Measurements from ENCODE around the gene SATB2.

The SATB2 gene

DNA sequence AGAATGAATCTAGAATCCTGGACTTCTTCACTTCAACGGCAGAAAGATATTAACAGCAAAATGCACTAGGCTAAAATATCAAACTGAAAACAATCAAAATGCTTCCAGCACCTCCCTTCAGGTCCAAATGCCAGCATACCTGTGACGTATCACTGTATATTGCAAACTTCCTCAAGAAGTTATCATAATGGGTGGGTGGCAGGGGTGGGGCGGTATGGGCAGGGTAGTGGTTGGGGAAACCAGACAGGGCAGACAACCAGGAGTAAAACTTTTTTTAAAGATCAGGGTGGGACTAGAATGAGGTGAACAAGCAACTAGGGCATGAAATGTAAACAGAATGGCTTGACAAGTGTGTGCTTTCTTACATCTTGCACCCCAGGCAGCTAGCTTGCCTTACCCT is 140.9 kb downstream of the SATB2 start:
- in situ Hi-C loops (cut with HindIII; ENCODE audit: low sequenced_read_pairs) = no loop called here
- DNase-seq (ENCODE audit: low read depth) = no peak
- no peak overlapping the region for H3K4me3 ChIP-seq (ENCODE audit: low read depth, low read length)
- TF ChIP-seq, protein P1, sequence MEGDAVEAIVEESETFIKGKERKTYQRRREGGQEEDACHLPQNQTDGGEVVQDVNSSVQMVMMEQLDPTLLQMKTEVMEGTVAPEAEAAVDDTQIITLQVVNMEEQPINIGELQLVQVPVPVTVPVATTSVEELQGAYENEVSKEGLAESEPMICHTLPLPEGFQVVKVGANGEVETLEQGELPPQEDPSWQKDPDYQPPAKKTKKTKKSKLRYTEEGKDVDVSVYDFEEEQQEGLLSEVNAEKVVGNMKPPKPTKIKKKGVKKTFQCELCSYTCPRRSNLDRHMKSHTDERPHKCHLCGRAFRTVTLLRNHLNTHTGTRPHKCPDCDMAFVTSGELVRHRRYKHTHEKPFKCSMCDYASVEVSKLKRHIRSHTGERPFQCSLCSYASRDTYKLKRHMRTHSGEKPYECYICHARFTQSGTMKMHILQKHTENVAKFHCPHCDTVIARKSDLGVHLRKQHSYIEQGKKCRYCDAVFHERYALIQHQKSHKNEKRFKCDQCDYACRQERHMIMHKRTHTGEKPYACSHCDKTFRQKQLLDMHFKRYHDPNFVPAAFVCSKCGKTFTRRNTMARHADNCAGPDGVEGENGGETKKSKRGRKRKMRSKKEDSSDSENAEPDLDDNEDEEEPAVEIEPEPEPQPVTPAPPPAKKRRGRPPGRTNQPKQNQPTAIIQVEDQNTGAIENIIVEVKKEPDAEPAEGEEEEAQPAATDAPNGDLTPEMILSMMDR (IDR thresholded peaks at IDR 0.05; ENCODE audit: low read depth, low read length, missing control alignments) = no peak

DNA sequence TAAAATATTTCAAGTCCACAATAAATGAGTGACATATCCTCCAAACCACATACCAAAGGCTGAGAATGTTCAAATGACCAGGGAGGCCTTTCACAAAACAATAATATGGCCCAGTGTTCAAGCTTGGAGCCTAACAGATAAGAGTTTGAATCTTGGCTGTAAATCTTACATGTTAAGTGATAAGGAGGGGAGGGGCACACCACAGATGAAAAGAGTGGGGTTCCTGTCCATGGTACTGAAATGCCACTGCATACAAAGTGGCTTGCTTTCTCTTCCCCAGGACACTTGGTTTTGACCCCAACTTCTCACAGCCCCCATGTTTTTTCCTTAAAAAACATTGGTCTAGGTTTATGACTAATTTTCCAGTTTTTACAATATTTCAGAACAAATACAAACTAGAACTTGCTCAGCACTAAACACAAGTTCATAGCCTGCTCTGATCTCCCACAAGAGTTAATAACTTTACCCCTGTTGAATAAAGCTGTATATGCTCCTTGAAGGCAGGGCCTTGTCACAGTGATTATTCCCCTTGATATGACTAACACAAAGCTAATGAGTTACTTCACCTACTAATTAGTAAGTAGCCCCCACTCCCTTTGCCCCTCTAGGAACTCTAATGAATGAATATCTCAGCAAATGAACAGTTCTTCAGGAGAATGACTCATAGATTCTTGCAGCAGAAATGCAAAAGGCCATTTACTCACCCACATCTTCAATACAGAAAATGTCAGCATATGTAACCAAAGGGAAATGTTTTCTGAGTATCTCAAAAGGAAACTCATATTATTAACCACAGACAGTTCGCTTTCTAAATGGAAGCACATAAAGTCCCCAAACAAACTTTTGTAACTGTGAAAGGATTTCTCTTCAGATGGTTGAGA is 142.2 kb downstream of the SATB2 start:
- H3K4me3 ChIP-seq (ENCODE audit: low read depth, low read length) = no peak overlapping the region
- DNase-seq (ENCODE audit: low read depth) = peak; percentile 47
- TF ChIP-seq, protein P1 (IDR thresholded peaks at IDR 0.05; ENCODE audit: low read depth, low read length, missing control alignments) = no peak
- in situ Hi-C loops (cut with HindIII; ENCODE audit: low sequenced_read_pairs) = no loop called here

DNA sequence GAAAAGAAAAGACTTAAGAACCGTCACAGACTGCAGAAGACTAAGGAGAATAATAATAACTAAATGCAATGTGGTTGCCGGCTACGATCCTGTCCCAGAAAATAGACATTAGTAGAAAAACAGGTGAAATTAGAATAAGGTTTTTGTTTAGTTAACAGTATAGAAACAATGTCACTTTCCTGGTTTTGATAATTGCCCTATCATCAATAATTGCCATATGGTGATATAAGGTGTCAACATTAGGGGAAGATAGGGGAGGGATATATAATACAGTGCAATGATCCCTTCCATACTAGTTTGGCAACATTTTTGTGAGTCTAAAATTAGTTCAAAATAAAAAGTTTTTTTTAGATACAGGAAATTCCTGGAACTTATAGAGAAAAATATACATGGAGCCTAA is 144.8 kb downstream of the SATB2 start:
- no peak for DNase-seq (ENCODE audit: low read depth)
- TF ChIP-seq, protein P1 (IDR thresholded peaks at IDR 0.05; ENCODE audit: low read depth, low read length, missing control alignments) = no peak
- in situ Hi-C loops (cut with HindIII; ENCODE audit: low sequenced_read_pairs) = no loop called here
- H3K4me3 ChIP-seq (ENCODE audit: low read depth, low read length) = no peak overlapping the region

DNA sequence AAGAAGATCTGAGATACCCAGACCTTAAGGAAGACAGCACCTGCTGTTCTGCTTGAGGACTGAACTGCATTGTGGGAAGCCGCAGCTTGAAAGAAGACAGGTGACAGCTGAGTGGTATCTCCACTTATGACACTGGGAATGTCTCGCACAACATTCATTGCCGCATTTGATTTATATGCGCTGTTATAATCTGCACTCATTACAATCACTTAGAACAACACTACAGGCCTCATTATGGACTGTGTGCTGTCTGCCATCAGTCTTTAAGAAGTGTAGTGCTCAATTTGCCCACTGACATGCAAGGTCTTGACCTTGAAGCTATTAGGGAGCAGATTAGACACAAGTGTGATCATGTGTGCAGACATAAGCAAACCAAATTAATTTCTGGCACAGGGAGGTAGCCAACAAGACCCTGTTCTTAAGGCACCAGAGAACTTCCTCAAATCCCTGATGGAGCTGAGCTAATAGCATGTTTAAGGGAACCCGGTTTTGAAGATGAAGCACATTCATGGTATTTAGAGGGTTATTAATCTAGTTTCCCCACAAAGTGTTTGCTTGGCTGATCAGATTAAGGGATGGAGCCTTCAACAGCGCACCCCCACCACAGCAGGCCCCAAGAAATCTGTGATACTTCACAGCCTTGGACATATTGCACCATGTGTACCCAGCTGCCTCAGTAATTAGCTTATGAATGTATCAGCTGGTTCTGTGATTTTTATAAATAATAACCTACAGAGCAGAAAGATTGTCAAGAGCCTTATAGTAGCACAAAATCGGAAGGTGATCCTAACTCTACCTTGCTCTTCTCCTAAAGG is 146.8 kb downstream of the SATB2 start:
- TF ChIP-seq, protein P1 (IDR thresholded peaks at IDR 0.05; ENCODE audit: low read depth, low read length, missing control alignments) = no peak
- in situ Hi-C loops (cut with HindIII; ENCODE audit: low sequenced_read_pairs) = no loop called here
- H3K4me3 ChIP-seq (ENCODE audit: low read depth, low read length) = no peak overlapping the region

DNA sequence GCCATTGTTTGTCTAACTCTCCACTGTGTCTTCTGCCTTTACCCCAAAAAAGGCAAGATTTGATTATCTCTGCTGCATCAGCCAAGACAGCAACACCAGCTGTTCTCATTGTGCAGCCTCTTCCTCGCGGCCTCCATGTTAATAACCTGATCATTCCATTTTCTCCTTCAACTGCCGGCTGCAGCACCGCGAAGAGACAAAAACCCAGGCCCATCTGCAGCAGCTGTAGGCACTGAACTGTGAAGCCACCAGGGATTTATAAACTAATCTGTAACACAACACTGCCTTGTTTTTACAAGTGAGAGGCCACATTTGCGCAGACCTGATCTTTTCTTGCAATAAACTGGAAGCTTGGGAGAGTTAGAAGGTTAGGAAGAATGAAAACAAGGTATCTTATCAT is 147.8 kb downstream of the SATB2 start:
- in situ Hi-C loops (cut with HindIII; ENCODE audit: low sequenced_read_pairs) = no loop called here
- TF ChIP-seq, protein P1 (IDR thresholded peaks at IDR 0.05; ENCODE audit: low read depth, low read length, missing control alignments) = no peak
- no peak overlapping the region for H3K4me3 ChIP-seq (ENCODE audit: low read depth, low read length)
- no peak for DNase-seq (ENCODE audit: low read depth)

More for the DNA sequence above, 146.8 kb downstream of the SATB2 start:
- no peak for DNase-seq (ENCODE audit: low read depth)

DNA sequence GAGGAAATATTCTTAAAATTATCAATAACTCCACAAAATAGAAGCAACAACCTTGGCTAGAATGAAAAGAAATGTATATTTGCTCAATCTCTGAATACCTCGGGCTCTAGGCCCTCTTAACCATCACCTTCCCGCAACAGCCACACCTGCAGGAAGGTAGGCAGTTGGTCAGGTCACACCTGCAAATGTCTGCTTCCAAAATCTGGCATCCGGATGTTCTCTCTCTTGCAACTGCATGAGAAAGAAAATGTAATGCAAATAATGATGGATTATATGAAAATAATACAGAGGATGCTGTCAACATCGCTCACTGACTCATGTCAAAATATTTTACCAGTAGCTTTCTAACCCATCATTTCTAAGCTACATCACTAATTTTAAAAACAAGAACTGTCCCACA is 148.3 kb downstream of the SATB2 start:
- TF ChIP-seq, protein P1 (IDR thresholded peaks at IDR 0.05; ENCODE audit: low read depth, low read length, missing control alignments) = no peak
- no peak overlapping the region for H3K4me3 ChIP-seq (ENCODE audit: low read depth, low read length)
- in situ Hi-C loops (cut with HindIII; ENCODE audit: low sequenced_read_pairs) = no loop called here
- no peak for DNase-seq (ENCODE audit: low read depth)
